ENCODE data around the gene TMEM62. TPM values are rescaled to one million over a fixed set of nuclear protein-coding genes. Genes with fewer than 3 reads are reported as not detected.

Gene TMEM62
- total and polyA plus RNA-seq, 2 of the 8 experiments (the other 6 are each of a cell fraction or from before 2014, with no cell fraction given), result 2.0 to 4.0 TPM

- no peaks in the 10 kb centered on the region for H3K27me3 ChIP-seq (replicated peaks in 1 of 4; ENCODE audit: control insufficient read depth in 3 of 4, extremely low read depth in 1 of 4, insufficient read depth in 3 of 4, low read length in 3 of 4)
- no peaks in the 10 kb centered on the region for H3K79me2 ChIP-seq (ENCODE audit: control insufficient read depth in 1 of 2, insufficient read depth in 2 of 2, low read length in 2 of 2)
- H3K36me3 ChIP-seq (ENCODE audit: control insufficient read depth in 2 of 4, insufficient read depth in 4 of 4, low read length in 3 of 4), result peaks cover 0 to 26% (median 4%) of the 10 kb centered on the region in 4 experiments; a peak in 5 of 8 replicates
- no peak overlapping the region for H2AFZ ChIP-seq (ENCODE audit: low read length)
- TF ChIP-seq BRCA1 (IDR thresholded peaks at IDR 0.05; ENCODE audit: low read depth, low read length) (no peak), TEAD4 (IDR thresholded peaks at IDR 0.05; ENCODE audit: low read depth, low read length) (no peak), RXRA (IDR thresholded peaks at IDR 0.05; ENCODE audit: insufficient read depth, low read depth, low read length) (no peak), TCF12 (IDR thresholded peaks at IDR 0.05; ENCODE audit: low read depth, low read length) (no peak), CTCF (IDR thresholded peaks at IDR 0.05; ENCODE audit: control extremely low read depth in 1 of 3, insufficient read depth in 1 of 3, low read depth in 1 of 3, low read length in 3 of 3) (no peak), SP2 (IDR thresholded peaks at IDR 0.05; ENCODE audit: low read length) (no peak), EZH2 (IDR thresholded peaks at IDR 0.05; ENCODE audit: low read depth, low read length, severe bottlenecking) (no peak), EP300 (IDR thresholded peaks at IDR 0.05; ENCODE audit: borderline replicate concordance in 1 of 2, low read depth in 2 of 2, low read length in 2 of 2) (no peak), ATF3 (IDR thresholded peaks at IDR 0.05; ENCODE audit: insufficient read depth, low read depth, low read length) (no peak), EGR1 (IDR thresholded peaks at IDR 0.05; ENCODE audit: borderline replicate concordance, low read depth, low read length) (no peak)
- POLR2A ChIA-PET (ENCODE audit: partially characterized antibody), result no interaction called here
- H3K56ac ChIP-seq (replicated peaks; ENCODE audit: insufficient read length, low read depth, low read length), result no peak overlapping the region
- no peak overlapping the region for H2BK12ac ChIP-seq (ENCODE audit: low read depth, low read length)
- H2BK5ac ChIP-seq (ENCODE audit: low read depth, low read length), result no peak overlapping the region
- no peaks in the 10 kb centered on the region for H3K79me1 ChIP-seq (ENCODE audit: low read depth, low read length)
- H3K4me2 ChIP-seq (ENCODE audit: insufficient read depth in 1 of 2, low read depth in 2 of 2, low read length in 2 of 2), result no peak overlapping the region
- H3K4ac ChIP-seq (replicated peaks; ENCODE audit: insufficient read length, low read depth, low read length), result no peak overlapping the region
- no peak overlapping the region for H4K8ac ChIP-seq (ENCODE audit: extremely low read depth, insufficient read depth, low read length)
- no peak overlapping the region for H3K18ac ChIP-seq (ENCODE audit: extremely low read depth, low read length)
- H2BK15ac ChIP-seq (ENCODE audit: low read length), result no peak overlapping the region
- H3K9me3 ChIP-seq (ENCODE audit: insufficient read depth in 2 of 2, low read depth in 1 of 2, low read length in 1 of 2), result peaks cover 0 to 3% of the 10 kb centered on the region in 2 experiments; a peak in 1 of 4 replicates
- no peak overlapping the region for H3K14ac ChIP-seq (ENCODE audit: insufficient read length)
- H3K23ac ChIP-seq (ENCODE audit: insufficient read length), result no peak overlapping the region
- H2BK20ac ChIP-seq (ENCODE audit: low read length), result no peak overlapping the region
- DNase-seq (ENCODE audit: low read depth in 1 of 2, low spot score in 2 of 2) (no peak), FAIRE-seq (no peak)
- H4K20me1 ChIP-seq (replicated peaks in 1 of 2; ENCODE audit: control insufficient read depth in 1 of 2, insufficient read depth in 2 of 2, low read length in 2 of 2), result no peaks in the 10 kb centered on the region
- CTCF ChIA-PET (ENCODE audit: partially characterized antibody), result interaction anchor here (0.8 to 7.5 kb wide), 6 partner anchors 11 to 102 kb away, joined by 3 to 58 read pairs (median 6); no protein-coding TSS in a partner anchor
- no peak overlapping the region for H4K91ac ChIP-seq (replicated peaks; ENCODE audit: insufficient read length, low read length)
- 86% methylated on average over 1 of the region's 2 CpGs; no CpG with 5 or more reads in 1 of the 2 experiments for WGBS, 2 experiments (ENCODE audit: extremely low coverage in 1 of 2, insufficient coverage in 1 of 2, insufficient read length in 1 of 2, insufficient replicate concordance in 2 of 2, low coverage in 1 of 2, low lambda C conversion rate in 2 of 2, missing lambda C conversion rate in 1 of 2)
- no peak overlapping the region for H3K4me3 ChIP-seq (ENCODE audit: extremely low read depth in 1 of 4, insufficient read depth in 2 of 4, low read depth in 3 of 4, low read length in 4 of 4)
- no peak overlapping the region for H2AK5ac ChIP-seq (ENCODE audit: low read depth, low read length)
- H2BK120ac ChIP-seq (replicated peaks; ENCODE audit: low read depth, low read length), result no peak overlapping the region
- no peaks in the 10 kb centered on the region for H3K4me1 ChIP-seq (replicated peaks in 1 of 4; ENCODE audit: control insufficient read depth in 3 of 4, insufficient read depth in 4 of 4, low read length in 3 of 4)
- H3K27ac ChIP-seq (ENCODE audit: low read depth, low read length), result no peak overlapping the region
- no peak overlapping the region for H4K5ac ChIP-seq (ENCODE audit: insufficient read length, low read depth, low read length)
- no peak overlapping the region for H3K9ac ChIP-seq (replicated peaks in 1 of 4; ENCODE audit: extremely low read depth in 1 of 4, low read depth in 3 of 4, low read length in 3 of 4)
- H3K23me2 ChIP-seq (ENCODE audit: low read depth, low read length), result no peaks in the 10 kb centered on the region
Observed at GRCh38 chr15:43193710-43194109, 60.3 kb downstream of the TMEM62 start.
